AG04449 (cell line): ENCODE measurements around the gene FABP3.

Source experiments
- CTCF ChIA-PET: fragments of 350-600 bp; formaldehyde crosslinking; extraction: SDS; loops from one replicate; lab custom pipeline; 2021; ENCODE audit warnings: antibody characterized with exemption; lab: Yijun Ruan, JAX
- POLR2A ChIA-PET: fragments of 400-600, 350-600 bp; formaldehyde crosslinking; extraction: SDS; loops from one replicate; lab custom pipeline; 2020; ENCODE audit warnings: antibody characterized with exemption, inconsistent platforms; lab: Yijun Ruan, JAX
- DNase-seq: peaks from one replicate; pipeline ENCODE4 v3.0.0-alpha.2; 2010; ENCODE audit warnings: low read depth, low spot score
- H3K4me3 ChIP-seq: 2 replicates; pipeline ENCODE4 v1.5.1; 2011; ENCODE audit warnings: low read depth, mild to moderate bottlenecking, control low read depth, low read length
- CTCF ChIP-seq: IDR thresholded peaks from one replicate; pipeline ENCODE4 v1.5.1; 2011; ENCODE audit warnings: mild to moderate bottlenecking, moderate library complexity, low read length, control low read depth, inconsistent platforms; ENCODE audit not compliant: insufficient read depth; ENCODE audit errors: missing control alignments

FABP3 gene

GRCh38 chr1:31356427-31356826 is 16.4 kb downstream of the FABP3 start:
- no peak for DNase-seq
- ChIA-PET CTCF (no interaction called here), POLR2A (no interaction called here)
- H3K4me3 ChIP-seq, result no peak overlapping the region
- TF ChIP-seq CTCF, result no peak

- ChIA-PET CTCF (no interaction called here), POLR2A (no interaction called here)
- H3K4me3 ChIP-seq, result no peak overlapping the region
- DNase-seq, result no peak
- TF ChIP-seq CTCF, result no peak
These were observed 18.6 kb downstream of the FABP3 start for GRCh38 chr1:31354283-31354682.

GRCh38 chr1:31348449-31348848 is 24.4 kb downstream of the FABP3 start:
- ChIA-PET CTCF (interaction anchor here (2.4 kb wide), 2 partner anchors 10 to 74 kb away, joined by 8 to 12 read pairs; no protein-coding TSS in a partner anchor), POLR2A (no interaction called here)
- H3K4me3 ChIP-seq, result no peak overlapping the region
- no peak for DNase-seq
- TF ChIP-seq CTCF, result no peak

GRCh38 chr1:31346785-31347184 is 26.1 kb downstream of the FABP3 start:
- no peak for DNase-seq
- ChIA-PET POLR2A (no interaction called here), CTCF (interaction anchor here (1.4 to 2.4 kb wide), 4 partner anchors 9 to 163 kb away, joined by 4 to 12 read pairs (median 6); no protein-coding TSS in a partner anchor)
- TF ChIP-seq CTCF, result no peak
- no peak overlapping the region for H3K4me3 ChIP-seq

GRCh38 chr1:31345635-31346034 is 27.2 kb downstream of the FABP3 start:
- ChIA-PET POLR2A (no interaction called here), CTCF (interaction anchor here (0.8 kb wide), 1 partner anchor 45 kb away, joined by 3 read pairs; no protein-coding TSS in a partner anchor)
- no peak for DNase-seq
- H3K4me3 ChIP-seq, result no peak overlapping the region
- TF ChIP-seq CTCF, result no peak

GRCh38 chr1:31344503-31344902 is 28.4 kb downstream of the FABP3 start:
- H3K4me3 ChIP-seq, result no peak overlapping the region
- POLR2A ChIA-PET, result no interaction called here
- no peak for TF ChIP-seq CTCF
- DNase-seq, result no peak
- CTCF ChIA-PET, result no interaction called here
